GM10847 (cell line): ENCODE data around the gene MTHFSD.

Source experiments
- POLR2A ChIP-seq: IDR thresholded peaks from 2 replicates; pipeline ENCODE4 v1.6.1; 2011; ENCODE audit not compliant: insufficient read length; ENCODE audit errors: extremely low read depth

Gene MTHFSD

DNA sequence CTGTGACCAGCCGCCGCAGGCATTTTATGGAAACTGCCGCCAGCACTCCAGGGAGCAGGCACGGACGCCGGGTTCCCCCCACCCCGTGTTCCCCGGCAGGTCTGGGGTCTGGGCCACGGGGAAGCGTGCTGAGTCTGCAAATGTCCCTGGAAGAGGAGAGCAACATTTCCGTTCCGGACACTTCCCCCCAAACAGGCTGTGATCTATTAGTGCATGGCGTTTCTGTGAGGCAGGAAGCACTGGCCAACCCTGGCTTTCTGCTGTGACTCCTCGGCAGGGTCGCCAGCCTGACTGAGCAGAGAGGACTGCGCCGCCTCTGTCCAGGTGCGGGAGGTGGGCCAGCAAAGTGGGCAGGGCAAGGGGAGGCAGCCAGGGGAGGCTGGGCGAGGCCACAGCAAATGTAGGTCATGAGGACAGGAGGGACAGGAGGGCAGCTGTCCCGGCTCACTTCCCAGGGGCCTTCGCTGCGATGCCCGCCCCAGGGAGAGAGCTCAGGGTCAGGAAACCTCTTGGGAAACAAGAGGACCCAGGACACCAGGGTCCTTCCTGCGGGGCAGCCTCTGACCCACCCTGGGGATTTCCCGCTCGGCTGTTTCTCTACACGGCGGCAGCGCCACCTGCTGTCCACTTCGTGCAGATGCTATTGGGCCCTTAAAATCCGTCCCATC lies 35.3 kb downstream of the MTHFSD start:
- no peak for TF ChIP-seq POLR2A

- no peak for TF ChIP-seq POLR2A
Observed at GRCh38 chr16:86519007-86519648, 35.9 kb downstream of the MTHFSD start.

GRCh38 chr16:86517652-86518258 lies 37.3 kb downstream of the MTHFSD start:
- no peak for TF ChIP-seq POLR2A

- TF ChIP-seq POLR2A, result no peak
Observed at GRCh38 chr16:86517033-86517432, 38.0 kb downstream of the MTHFSD start.

GRCh38 chr16:86516623-86517003 lies 38.4 kb downstream of the MTHFSD start:
- no peak for TF ChIP-seq POLR2A

GRCh38 chr16:86515777-86516622 lies 39.0 kb downstream of the MTHFSD start:
- no peak for TF ChIP-seq POLR2A

DNA sequence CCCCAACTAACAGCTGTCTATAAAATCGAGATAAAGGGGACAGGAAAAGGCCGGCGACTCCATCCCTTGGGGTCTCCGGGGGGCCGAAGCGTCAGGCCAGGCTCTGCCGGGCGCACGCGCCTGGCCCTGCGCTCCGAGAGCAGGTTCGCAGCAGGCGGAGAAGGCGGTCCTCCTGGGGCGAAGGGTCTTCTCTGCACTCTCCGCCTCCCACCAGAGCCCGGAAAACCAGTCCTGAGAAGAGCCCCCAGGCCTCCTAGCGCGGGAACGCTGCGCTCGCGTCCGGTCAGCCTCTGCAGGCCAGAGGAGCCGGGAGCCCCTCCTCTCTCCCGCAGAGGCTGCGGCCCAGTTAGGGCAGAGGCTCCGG lies 39.6 kb downstream of the MTHFSD start:
- no peak for TF ChIP-seq POLR2A

DNA sequence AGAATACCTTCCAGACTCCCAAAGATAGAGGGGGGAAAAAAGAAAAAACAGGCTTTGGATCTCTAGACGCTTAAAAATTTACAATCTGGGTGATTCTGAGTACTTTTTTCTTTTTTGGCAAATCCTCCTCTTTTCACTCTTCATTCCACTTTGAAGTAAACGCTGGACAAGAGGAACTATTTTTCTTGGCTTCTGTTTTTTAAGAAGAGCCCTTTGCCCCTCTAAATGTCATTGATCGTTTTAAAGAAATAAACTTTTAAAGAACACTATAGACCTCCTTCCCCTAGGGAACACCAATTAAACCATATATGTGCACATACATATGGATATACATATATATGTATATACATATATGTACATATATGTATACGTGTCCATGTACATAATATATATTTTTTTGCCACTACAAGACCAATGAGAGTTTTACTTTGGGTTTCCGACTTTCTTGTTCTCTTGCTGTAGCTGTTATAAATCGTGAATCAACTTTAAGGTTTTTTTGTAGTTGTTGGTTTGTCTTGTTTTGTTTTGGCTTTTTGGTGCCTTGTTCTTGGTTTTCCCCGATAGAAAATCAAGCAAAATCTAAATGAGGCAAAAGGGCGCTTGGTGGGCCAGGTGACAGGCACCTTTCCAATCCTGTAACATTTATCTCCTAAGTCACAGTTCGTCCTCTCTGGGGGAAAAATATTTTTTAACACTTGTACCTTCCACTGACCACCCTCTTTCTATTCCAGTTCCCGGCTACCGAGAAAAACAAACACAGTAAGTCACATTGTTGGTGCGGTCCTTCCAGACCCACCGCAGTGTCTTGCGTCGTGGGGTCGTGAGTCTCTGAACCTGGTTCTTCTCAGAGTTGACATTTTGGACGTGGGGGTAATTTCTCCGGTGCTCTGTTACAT lies 40.3 kb downstream of the MTHFSD start:
- no peak for TF ChIP-seq POLR2A

GRCh38 chr16:86513471-86514277 lies 41.4 kb downstream of the MTHFSD start:
- no peak for TF ChIP-seq POLR2A

GRCh38 chr16:86512860-86513470 lies 42.1 kb downstream of the MTHFSD start:
- no peak for TF ChIP-seq POLR2A

GRCh38 chr16:86512301-86512859 lies 42.7 kb downstream of the MTHFSD start:
- no peak for TF ChIP-seq POLR2A

GRCh38 chr16:86511317-86512161 lies 43.5 kb downstream of the MTHFSD start:
- TF ChIP-seq POLR2A, result no peak

DNA sequence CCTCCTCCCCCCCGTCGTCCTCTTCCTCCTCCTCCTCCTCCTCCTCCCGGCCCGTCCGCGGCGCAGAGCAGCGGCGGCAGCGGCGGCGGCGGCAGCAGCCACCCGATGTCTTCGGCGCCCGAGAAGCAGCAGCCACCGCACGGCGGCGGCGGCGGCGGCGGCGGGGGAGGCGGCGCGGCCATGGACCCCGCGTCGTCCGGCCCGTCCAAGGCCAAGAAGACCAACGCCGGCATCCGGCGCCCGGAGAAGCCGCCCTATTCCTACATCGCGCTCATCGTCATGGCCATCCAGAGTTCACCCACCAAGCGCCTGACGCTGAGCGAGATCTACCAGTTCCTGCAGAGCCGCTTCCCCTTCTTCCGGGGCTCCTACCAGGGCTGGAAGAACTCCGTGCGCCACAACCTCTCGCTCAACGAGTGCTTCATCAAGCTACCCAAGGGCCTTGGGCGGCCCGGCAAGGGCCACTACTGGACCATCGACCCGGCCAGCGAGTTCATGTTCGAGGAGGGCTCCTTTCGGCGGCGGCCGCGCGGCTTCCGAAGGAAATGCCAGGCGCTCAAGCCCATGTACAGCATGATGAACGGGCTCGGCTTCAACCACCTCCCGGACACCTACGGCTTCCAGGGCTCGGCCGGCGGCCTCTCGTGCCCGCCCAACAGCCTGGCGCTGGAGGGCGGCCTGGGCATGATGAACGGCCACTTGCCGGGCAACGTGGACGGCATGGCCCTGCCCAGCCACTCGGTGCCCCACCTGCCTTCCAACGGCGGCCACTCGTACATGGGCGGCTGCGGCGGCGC lies 44.4 kb downstream of the MTHFSD start, which contains the start of gene FOXF1:
Gene FOXF1 (plus strand): TSS at position 63 of the 797 bp plus-strand sequence. CDS start 43 bp downstream, at position 106.
- no peak for TF ChIP-seq POLR2A
